ENCODE data around the gene TLE1. TPM values are rescaled to one million over a fixed set of nuclear protein-coding genes. Genes with fewer than 3 reads are reported as not detected.

The TLE1 gene
- total RNA-seq, 1 donor from 2014 or later = not detected

DNA sequence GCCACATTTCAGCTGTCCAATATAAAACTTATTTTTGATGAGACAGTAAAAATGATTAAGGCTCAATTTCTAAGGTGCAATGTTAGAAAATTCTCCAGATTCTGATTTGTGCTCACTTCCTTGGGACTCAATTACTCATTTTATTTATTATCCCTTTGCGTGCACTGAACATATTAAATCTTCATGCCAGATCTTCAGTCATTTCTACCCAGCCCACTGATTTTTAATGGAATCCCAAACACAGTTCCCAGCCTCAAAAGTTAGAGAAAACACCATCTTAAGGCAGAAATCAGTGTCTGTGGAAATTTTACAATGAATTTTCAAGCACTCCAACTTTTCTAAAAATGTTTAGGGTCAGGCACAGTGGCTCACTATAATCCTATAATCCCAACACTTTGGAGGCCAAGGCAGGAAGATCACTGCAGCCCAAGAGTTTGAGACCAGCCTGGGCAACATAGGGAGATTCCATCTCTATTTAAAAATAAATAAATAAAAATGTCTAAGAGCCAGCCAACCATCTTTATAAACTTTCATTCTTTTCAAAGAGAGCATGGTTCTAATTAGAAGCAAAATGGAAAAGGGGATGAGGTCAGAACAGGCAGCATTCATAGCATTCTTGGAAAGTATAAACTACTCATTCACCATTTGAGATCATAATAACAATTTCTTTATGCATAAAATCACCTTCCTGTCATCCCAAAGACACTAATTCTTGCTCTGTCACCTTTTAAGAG is 53.7 kb downstream of the TLE1 start:
- no peaks in the 10 kb centered on the region for H3K27me3 Mint-ChIP-seq (ENCODE audit: insufficient read depth)
- no peaks in the 10 kb centered on the region for H3K9me3 Mint-ChIP-seq
- no peak overlapping the region for H3K4me3 Mint-ChIP-seq
- DNase-seq (ENCODE audit: low spot score) = no peak
- no peaks in the 10 kb centered on the region for H3K4me1 Mint-ChIP-seq (ENCODE audit: low read depth)
- intact Hi-C loops (cut with micrococcal nuclease) = no loop called here
- H3K27ac Mint-ChIP-seq = no peak overlapping the region
- no peaks in the 10 kb centered on the region for H3K36me3 Mint-ChIP-seq (ENCODE audit: low read depth)

- Mint-ChIP-seq H3K27ac (no peak overlapping the region), H3K4me1 (ENCODE audit: low read depth) (no peaks in the 10 kb centered on the region), H3K4me3 (no peak overlapping the region), H3K9me3 (no peaks in the 10 kb centered on the region), H3K27me3 (ENCODE audit: insufficient read depth) (no peaks in the 10 kb centered on the region), H3K36me3 (ENCODE audit: low read depth) (no peaks in the 10 kb centered on the region)
- intact Hi-C loops (cut with micrococcal nuclease) = no loop called here
- DNase-seq (ENCODE audit: low spot score) = no peak
Observed at GRCh38 chr9:81634915-81635516, 54.3 kb downstream of the TLE1 start.

DNA sequence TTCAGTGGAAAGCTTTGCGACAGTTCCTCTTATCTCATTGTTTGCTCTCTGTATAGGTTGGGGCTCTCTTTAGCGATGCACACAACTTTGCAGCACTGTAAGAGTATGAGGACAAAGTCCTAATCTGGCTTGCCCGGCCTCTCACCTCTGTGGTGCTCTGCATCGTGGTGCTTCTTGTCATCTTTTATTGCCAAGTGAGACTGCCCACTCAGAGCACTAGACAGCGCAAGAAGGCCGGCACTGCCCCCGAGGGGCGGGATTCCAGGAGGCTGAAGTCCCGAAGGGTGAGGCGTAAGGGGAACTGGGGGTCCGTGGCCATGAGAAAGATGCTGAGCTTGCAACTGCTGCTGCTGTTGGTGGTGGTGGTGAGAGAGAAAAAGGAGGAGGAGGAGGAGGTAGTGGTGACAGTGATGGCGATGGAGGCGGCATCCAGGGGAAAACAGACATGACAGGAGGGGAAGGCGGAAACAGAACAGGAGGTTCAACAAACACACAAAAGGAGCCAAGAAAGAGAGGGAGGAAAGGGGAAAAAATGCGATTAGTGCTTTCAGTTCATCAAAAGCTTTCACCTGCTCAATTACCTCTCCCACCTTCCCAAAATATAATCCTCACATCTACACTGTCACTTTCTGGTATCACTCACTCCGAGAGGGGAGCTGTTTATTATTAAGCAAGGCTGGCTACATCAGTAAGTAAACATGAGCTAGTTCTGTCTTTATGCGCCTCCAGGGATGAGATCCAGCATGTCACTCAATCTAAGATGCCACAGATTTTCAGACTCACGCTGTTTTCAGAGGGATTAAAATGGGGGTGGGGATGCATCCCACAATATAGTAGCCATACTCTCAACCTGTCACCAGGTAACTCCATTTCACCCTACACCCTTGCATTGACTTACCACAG is 55.1 kb downstream of the TLE1 start:
- H3K36me3 Mint-ChIP-seq (ENCODE audit: low read depth) = no peaks in the 10 kb centered on the region
- no peaks in the 10 kb centered on the region for H3K4me1 Mint-ChIP-seq (ENCODE audit: low read depth)
- H3K9me3 Mint-ChIP-seq = no peaks in the 10 kb centered on the region
- DNase-seq (ENCODE audit: low spot score) = no peak
- no peak overlapping the region for H3K4me3 Mint-ChIP-seq
- no peak overlapping the region for H3K27ac Mint-ChIP-seq
- H3K27me3 Mint-ChIP-seq (ENCODE audit: insufficient read depth) = no peaks in the 10 kb centered on the region
- intact Hi-C loops (cut with micrococcal nuclease) = no loop called here

DNA sequence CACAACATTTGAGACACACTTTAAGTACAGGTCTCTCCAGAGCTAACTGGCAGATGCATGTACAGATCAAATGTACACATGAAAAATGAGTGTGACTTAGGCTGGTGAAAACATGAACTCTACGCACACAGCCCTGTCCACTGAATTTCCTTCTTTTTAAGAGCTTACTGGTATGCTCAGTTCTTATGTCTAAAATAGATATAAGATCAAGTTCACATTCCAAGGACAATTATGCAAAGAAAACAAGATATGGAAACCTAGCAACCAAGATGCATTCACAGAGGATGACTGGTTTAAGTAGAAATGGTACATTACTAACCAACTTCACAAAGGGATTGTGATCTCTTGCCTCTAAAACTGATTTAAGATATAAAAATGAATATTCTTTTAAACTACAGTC is 56.7 kb downstream of the TLE1 start:
- Mint-ChIP-seq H3K9me3 (no peaks in the 10 kb centered on the region), H3K36me3 (ENCODE audit: low read depth) (no peaks in the 10 kb centered on the region), H3K4me1 (ENCODE audit: low read depth) (no peaks in the 10 kb centered on the region), H3K4me3 (no peak overlapping the region), H3K27ac (no peak overlapping the region), H3K27me3 (ENCODE audit: insufficient read depth) (no peaks in the 10 kb centered on the region)
- intact Hi-C loops (cut with micrococcal nuclease) = no loop called here
- DNase-seq (ENCODE audit: low spot score) = no peak

- Mint-ChIP-seq H3K4me3 (no peak overlapping the region), H3K27me3 (ENCODE audit: insufficient read depth) (no peaks in the 10 kb centered on the region), H3K4me1 (ENCODE audit: low read depth) (no peaks in the 10 kb centered on the region), H3K9me3 (no peaks in the 10 kb centered on the region), H3K36me3 (ENCODE audit: low read depth) (no peaks in the 10 kb centered on the region), H3K27ac (no peak overlapping the region)
- DNase-seq (ENCODE audit: low spot score) = no peak
- intact Hi-C loops (cut with micrococcal nuclease) = no loop called here
Observed at GRCh38 chr9:81631218-81631745, 58.1 kb downstream of the TLE1 start.

DNA sequence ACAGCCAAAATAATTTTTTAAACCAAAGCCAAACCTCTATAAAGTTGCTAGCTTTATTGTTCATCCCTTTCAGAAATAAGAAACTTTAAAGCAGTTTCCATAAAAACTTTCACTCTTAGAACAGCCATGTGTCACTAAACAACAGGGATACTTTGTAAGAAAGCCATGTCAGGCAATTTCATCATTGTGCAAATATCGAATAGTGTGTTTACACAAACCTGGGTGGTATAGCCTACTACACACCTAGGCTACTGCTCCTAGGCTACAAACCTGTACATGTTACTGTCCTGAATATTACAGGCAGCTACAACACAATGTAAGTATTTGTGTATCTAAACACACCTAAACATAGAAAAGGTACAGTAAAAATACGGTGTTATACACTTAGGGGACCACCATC is 59.9 kb downstream of the TLE1 start:
- no peaks in the 10 kb centered on the region for H3K27me3 Mint-ChIP-seq (ENCODE audit: insufficient read depth)
- no peaks in the 10 kb centered on the region for H3K36me3 Mint-ChIP-seq (ENCODE audit: low read depth)
- intact Hi-C loops (cut with micrococcal nuclease) = no loop called here
- H3K4me3 Mint-ChIP-seq = no peak overlapping the region
- H3K27ac Mint-ChIP-seq = no peak overlapping the region
- no peaks in the 10 kb centered on the region for H3K4me1 Mint-ChIP-seq (ENCODE audit: low read depth)
- no peaks in the 10 kb centered on the region for H3K9me3 Mint-ChIP-seq
- no peak for DNase-seq (ENCODE audit: low spot score)

DNA sequence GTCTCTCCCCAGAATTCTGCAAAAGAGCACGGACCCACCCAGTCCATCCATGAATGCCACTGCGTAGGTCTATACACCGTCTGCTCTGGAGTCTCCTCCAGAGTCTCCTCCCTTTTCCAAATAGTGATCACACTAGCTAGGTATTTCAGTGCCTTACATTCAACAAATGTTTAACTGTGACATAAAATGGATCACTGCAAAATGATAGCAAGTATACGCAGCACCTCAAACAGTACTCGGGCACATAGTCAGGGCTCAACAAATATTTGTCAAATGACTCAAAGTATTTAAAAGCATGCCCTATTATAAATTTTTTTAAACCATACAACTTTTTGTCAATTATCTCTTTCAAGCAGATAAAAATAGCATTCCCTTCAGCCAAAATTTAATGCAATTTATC is 60.5 kb downstream of the TLE1 start:
- no peak overlapping the region for H3K27ac Mint-ChIP-seq
- no peaks in the 10 kb centered on the region for H3K4me1 Mint-ChIP-seq (ENCODE audit: low read depth)
- H3K36me3 Mint-ChIP-seq (ENCODE audit: low read depth) = no peaks in the 10 kb centered on the region
- no peak for DNase-seq (ENCODE audit: low spot score)
- H3K9me3 Mint-ChIP-seq = no peaks in the 10 kb centered on the region
- H3K4me3 Mint-ChIP-seq = no peak overlapping the region
- no peaks in the 10 kb centered on the region for H3K27me3 Mint-ChIP-seq (ENCODE audit: insufficient read depth)
- intact Hi-C loops (cut with micrococcal nuclease) = no loop called here

- no peaks in the 10 kb centered on the region for H3K36me3 Mint-ChIP-seq (ENCODE audit: low read depth)
- intact Hi-C loops (cut with micrococcal nuclease) = no loop called here
- no peaks in the 10 kb centered on the region for H3K4me1 Mint-ChIP-seq (ENCODE audit: low read depth)
- no peaks in the 10 kb centered on the region for H3K27me3 Mint-ChIP-seq (ENCODE audit: insufficient read depth)
- no peak overlapping the region for H3K27ac Mint-ChIP-seq
- H3K4me3 Mint-ChIP-seq = no peak overlapping the region
- H3K9me3 Mint-ChIP-seq = no peaks in the 10 kb centered on the region
- DNase-seq (ENCODE audit: low spot score) = no peak
Observed at GRCh38 chr9:81627481-81627880, 61.9 kb downstream of the TLE1 start.

- intact Hi-C loops (cut with micrococcal nuclease) = no loop called here
- Mint-ChIP-seq H3K4me3 (no peak overlapping the region), H3K9me3 (no peaks in the 10 kb centered on the region), H3K36me3 (ENCODE audit: low read depth) (no peaks in the 10 kb centered on the region), H3K4me1 (ENCODE audit: low read depth) (no peaks in the 10 kb centered on the region), H3K27me3 (ENCODE audit: insufficient read depth) (no peaks in the 10 kb centered on the region), H3K27ac (no peak overlapping the region)
- DNase-seq (ENCODE audit: low spot score) = no peak
Observed at GRCh38 chr9:81626511-81626910, 62.8 kb downstream of the TLE1 start.

GRCh38 chr9:81625969-81626368 is 63.4 kb downstream of the TLE1 start:
- H3K9me3 Mint-ChIP-seq = no peaks in the 10 kb centered on the region
- no peaks in the 10 kb centered on the region for H3K36me3 Mint-ChIP-seq (ENCODE audit: low read depth)
- intact Hi-C loops (cut with micrococcal nuclease) = no loop called here
- H3K4me3 Mint-ChIP-seq = no peak overlapping the region
- DNase-seq (ENCODE audit: low spot score) = no peak
- no peaks in the 10 kb centered on the region for H3K4me1 Mint-ChIP-seq (ENCODE audit: low read depth)
- H3K27me3 Mint-ChIP-seq (ENCODE audit: insufficient read depth) = no peaks in the 10 kb centered on the region
- H3K27ac Mint-ChIP-seq = no peak overlapping the region

GRCh38 chr9:81623778-81624177 is 65.6 kb downstream of the TLE1 start:
- intact Hi-C loops (cut with micrococcal nuclease) = no loop called here
- H3K4me3 Mint-ChIP-seq = no peak overlapping the region
- no peaks in the 10 kb centered on the region for H3K27me3 Mint-ChIP-seq (ENCODE audit: insufficient read depth)
- H3K36me3 Mint-ChIP-seq (ENCODE audit: low read depth) = no peaks in the 10 kb centered on the region
- no peak overlapping the region for H3K27ac Mint-ChIP-seq
- peaks cover 9% of the 10 kb centered on the region for H3K4me1 Mint-ChIP-seq (ENCODE audit: low read depth)
- DNase-seq (ENCODE audit: low spot score) = no peak
- H3K9me3 Mint-ChIP-seq = no peaks in the 10 kb centered on the region

DNA sequence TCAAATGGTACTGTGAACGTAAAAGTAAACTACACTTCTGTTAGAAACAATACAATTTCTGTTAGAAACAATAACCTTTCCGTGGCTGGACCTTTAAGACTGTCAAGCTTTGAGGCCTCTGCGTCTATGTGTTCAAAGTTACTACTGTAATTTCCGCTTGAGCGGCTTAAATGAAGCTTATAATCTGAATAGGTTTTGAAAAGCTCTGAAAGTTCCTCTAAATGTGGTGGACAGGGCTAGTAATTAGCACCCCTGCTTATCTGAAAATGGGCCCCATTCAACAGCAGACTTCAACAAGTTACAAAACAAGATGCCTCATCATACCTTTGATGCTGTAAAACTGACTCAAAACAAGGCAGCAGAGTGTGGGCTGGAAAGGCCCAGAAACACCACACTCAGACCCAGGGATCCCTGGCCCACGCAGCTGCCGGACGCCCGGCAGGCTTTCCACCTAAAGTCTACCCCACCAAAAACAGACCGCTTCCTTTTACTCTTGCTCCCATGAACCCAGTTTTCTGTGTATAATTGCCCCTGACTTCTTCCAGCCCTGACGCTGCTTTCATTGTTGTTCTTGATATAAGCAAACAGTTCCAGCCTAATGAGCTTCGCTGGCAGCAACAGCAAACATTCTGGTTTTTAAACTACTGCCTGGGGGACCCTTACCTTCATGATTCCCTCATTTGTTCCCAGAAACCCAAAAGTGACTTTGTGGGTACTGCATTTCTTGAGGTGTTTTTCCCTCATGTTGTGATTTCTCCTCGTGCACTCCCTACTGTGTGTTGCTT is 66.7 kb downstream of the TLE1 start:
- Mint-ChIP-seq H3K36me3 (ENCODE audit: low read depth) (no peaks in the 10 kb centered on the region), H3K4me3 (no peak overlapping the region), H3K27me3 (ENCODE audit: insufficient read depth) (no peaks in the 10 kb centered on the region), H3K9me3 (no peaks in the 10 kb centered on the region), H3K4me1 (ENCODE audit: low read depth) (peaks cover 9% of the 10 kb centered on the region), H3K27ac (no peak overlapping the region)
- DNase-seq (ENCODE audit: low spot score) = no peak
- intact Hi-C loops (cut with micrococcal nuclease) = no loop called here
